HG02759 (cell line): ENCODE results near the gene PIEZO1.
"Not testable (repeated sequence)": the region's sequence is repeated elsewhere in the genome, so short reads cannot be mapped to it uniquely, and the experiment has no call there.

ENCODE experiments used
- ATAC-seq: cut with Tn5 transposase; IDR thresholded peaks from one replicate; pipeline ENCODE4 v1.9.1; 2021; ENCODE audit warnings: mild to moderate bottlenecking, moderate library complexity; ENCODE audit not compliant: unreplicated experiment

Gene PIEZO1

GRCh38 chr16:88783391-88784073 is 1.5 kb downstream of the PIEZO1 start:
- ATAC-seq, result no peak

GRCh38 chr16:88782454-88783390 is 2.3 kb downstream of the PIEZO1 start:
- no peak for ATAC-seq

- ATAC-seq, result no peak
Observed at GRCh38 chr16:88781140-88782077, 3.6 kb downstream of the PIEZO1 start.

GRCh38 chr16:88780142-88781062 is 4.6 kb downstream of the PIEZO1 start:
- ATAC-seq, result no peak

GRCh38 chr16:88779406-88780141 is 5.4 kb downstream of the PIEZO1 start:
- no peak for ATAC-seq

GRCh38 chr16:88778541-88779065 is 6.4 kb downstream of the PIEZO1 start:
- no peak for ATAC-seq

- no peak for ATAC-seq
Observed at GRCh38 chr16:88778271-88778525, 6.8 kb downstream of the PIEZO1 start.

- no peak for ATAC-seq
Observed at GRCh38 chr16:88777471-88778270, 7.3 kb downstream of the PIEZO1 start.

- no peak for ATAC-seq
Observed at GRCh38 chr16:88775825-88776224, 9.2 kb downstream of the PIEZO1 start.

GRCh38 chr16:88774544-88775393 is 10.3 kb downstream of the PIEZO1 start:
- no peak for ATAC-seq

GRCh38 chr16:88773812-88774291 is 11.2 kb downstream of the PIEZO1 start:
- no peak for ATAC-seq

- no peak for ATAC-seq
Observed at GRCh38 chr16:88772871-88773811, 11.9 kb downstream of the PIEZO1 start.

GRCh38 chr16:88771781-88772180 is 13.2 kb downstream of the PIEZO1 start:
- not testable (repeated sequence) for ATAC-seq

GRCh38 chr16:88771294-88771772 is 13.7 kb downstream of the PIEZO1 start:
- no peak for ATAC-seq

- peak; percentile 49 for ATAC-seq
Observed at GRCh38 chr16:88770461-88771293, 14.3 kb downstream of the PIEZO1 start.
